Measurements from ENCODE around the gene NRTN.

NRTN gene

GRCh38 chr19:5806905-5807304 lies 2.0 kb downstream of the NRTN start:
- H3K4me3 ChIP-seq (ENCODE audit: low read depth, low read length): no peak overlapping the region
- no peak for DNase-seq (ENCODE audit: low read depth)
- TF ChIP-seq, protein P1, sequence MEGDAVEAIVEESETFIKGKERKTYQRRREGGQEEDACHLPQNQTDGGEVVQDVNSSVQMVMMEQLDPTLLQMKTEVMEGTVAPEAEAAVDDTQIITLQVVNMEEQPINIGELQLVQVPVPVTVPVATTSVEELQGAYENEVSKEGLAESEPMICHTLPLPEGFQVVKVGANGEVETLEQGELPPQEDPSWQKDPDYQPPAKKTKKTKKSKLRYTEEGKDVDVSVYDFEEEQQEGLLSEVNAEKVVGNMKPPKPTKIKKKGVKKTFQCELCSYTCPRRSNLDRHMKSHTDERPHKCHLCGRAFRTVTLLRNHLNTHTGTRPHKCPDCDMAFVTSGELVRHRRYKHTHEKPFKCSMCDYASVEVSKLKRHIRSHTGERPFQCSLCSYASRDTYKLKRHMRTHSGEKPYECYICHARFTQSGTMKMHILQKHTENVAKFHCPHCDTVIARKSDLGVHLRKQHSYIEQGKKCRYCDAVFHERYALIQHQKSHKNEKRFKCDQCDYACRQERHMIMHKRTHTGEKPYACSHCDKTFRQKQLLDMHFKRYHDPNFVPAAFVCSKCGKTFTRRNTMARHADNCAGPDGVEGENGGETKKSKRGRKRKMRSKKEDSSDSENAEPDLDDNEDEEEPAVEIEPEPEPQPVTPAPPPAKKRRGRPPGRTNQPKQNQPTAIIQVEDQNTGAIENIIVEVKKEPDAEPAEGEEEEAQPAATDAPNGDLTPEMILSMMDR (conservative IDR thresholded peaks at IDR 0.05; ENCODE audit: low read depth, low read length): no peak

GRCh38 chr19:5808120-5808816 lies 3.4 kb downstream of the NRTN start:
- no peak overlapping the region for H3K4me3 ChIP-seq (ENCODE audit: low read depth, low read length)
- no peak for DNase-seq (ENCODE audit: low read depth)
- TF ChIP-seq, protein P1 (conservative IDR thresholded peaks at IDR 0.05; ENCODE audit: low read depth, low read length): no peak

DNA sequence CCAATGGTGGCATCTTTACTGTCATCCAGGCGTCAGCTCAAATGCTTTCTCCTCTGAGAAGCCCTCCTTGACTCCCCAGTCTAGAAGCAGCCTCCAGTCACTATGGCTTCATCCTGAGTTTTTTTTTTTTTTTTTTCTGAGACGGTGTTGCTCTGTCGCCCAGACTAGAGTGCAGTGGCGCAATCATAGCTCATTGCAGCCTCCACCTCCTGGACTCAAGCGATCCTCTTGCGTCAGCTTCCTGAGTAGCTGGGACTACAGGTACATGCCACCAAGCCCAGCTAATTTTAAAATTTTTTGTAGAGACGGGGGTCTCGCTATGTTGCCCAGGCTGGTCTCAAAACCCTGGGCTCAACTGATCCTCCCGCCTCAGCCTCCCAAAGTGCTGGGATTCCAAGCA lies 4.2 kb downstream of the NRTN start:
- H3K4me3 ChIP-seq (ENCODE audit: low read depth, low read length): no peak overlapping the region
- TF ChIP-seq, protein P1 (conservative IDR thresholded peaks at IDR 0.05; ENCODE audit: low read depth, low read length): no peak
- DNase-seq (ENCODE audit: low read depth): no peak

GRCh38 chr19:5809469-5809868 lies 4.6 kb downstream of the NRTN start:
- no peak for DNase-seq (ENCODE audit: low read depth)
- no peak overlapping the region for H3K4me3 ChIP-seq (ENCODE audit: low read depth, low read length)
- TF ChIP-seq, protein P1 (conservative IDR thresholded peaks at IDR 0.05; ENCODE audit: low read depth, low read length): no peak

DNA sequence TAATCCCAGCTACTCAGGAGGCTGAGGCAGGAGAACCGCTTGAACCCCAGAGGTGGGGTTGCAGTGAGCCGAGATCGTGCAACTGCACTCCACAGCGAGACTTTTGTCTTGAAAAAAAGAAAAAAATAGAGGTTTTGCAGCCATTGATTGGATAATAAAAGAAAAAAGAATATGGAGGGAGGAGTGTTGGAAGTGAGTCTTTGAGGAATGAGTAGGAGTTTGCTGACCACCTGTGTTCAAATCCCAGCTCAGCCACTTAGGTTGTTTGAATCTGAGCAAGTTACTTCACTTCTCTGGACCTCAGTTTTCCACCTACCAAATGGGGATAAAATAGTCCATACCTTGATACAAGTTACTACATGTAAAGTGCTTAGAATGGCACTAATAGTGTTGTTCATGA lies 6.2 kb downstream of the NRTN start:
- DNase-seq (ENCODE audit: low read depth): no peak
- H3K4me3 ChIP-seq (ENCODE audit: low read depth, low read length): no peak overlapping the region
- TF ChIP-seq, protein P1 (conservative IDR thresholded peaks at IDR 0.05; ENCODE audit: low read depth, low read length): no peak

- TF ChIP-seq, protein P1 (conservative IDR thresholded peaks at IDR 0.05; ENCODE audit: low read depth, low read length): no peak
- H3K4me3 ChIP-seq (ENCODE audit: low read depth, low read length): no peak overlapping the region
- no peak for DNase-seq (ENCODE audit: low read depth)
These were observed 9.4 kb downstream of the NRTN start for GRCh38 chr19:5814123-5814851.

GRCh38 chr19:5814852-5815246 lies 10.0 kb downstream of the NRTN start:
- TF ChIP-seq, protein P1 (conservative IDR thresholded peaks at IDR 0.05; ENCODE audit: low read depth, low read length): no peak
- H3K4me3 ChIP-seq (ENCODE audit: low read depth, low read length): no peak overlapping the region

More at GRCh38 chr19:5814852-5815246, 10.0 kb downstream of the NRTN start:
- DNase-seq (ENCODE audit: low read depth): no peak
